ENCODE data around the gene TRIP11.

- TF ChIP-seq EZH2 (IDR thresholded peaks at IDR 0.05; ENCODE audit: borderline replicate concordance) (no peak), CTCF (IDR thresholded peaks at IDR 0.05; ENCODE audit: poor library complexity) (no peak)
These were observed 1.3 kb upstream of the TRIP11 start for GRCh38 chr14:92041203-92041602.

All from hepatocyte (in vitro differentiated cells).